ENCODE data around the gene ALDH1A1.
"Not testable (repeated sequence)": the region's sequence is repeated elsewhere in the genome, so short reads cannot be mapped to it uniquely, and the experiment has no call there.

ALDH1A1 gene

GRCh38 chr9:72895122-72895521, 57.7 kb downstream of the ALDH1A1 start:
- no peak for DNase-seq (ENCODE audit: low spot score)

DNA sequence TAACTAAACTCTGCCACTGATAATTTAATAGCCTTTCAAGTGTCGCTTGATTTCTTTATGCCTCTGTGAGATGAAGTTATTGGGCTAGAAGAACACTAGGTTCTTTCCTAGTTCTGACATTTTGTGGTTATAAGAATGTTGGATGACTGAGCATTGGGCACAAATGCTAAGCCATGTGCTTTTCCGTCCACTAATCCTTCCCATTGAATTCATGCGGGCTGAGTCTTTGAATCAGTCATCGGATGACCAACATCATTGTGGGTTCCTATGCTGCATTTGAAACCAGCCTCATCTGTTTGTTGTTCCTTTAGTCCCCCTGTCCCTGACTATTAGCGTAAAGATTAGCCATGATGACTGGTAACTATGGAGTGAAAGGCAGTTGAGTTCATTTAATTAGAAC, 58.5 kb downstream of the ALDH1A1 start:
- DNase-seq (ENCODE audit: low spot score) = no peak

DNA sequence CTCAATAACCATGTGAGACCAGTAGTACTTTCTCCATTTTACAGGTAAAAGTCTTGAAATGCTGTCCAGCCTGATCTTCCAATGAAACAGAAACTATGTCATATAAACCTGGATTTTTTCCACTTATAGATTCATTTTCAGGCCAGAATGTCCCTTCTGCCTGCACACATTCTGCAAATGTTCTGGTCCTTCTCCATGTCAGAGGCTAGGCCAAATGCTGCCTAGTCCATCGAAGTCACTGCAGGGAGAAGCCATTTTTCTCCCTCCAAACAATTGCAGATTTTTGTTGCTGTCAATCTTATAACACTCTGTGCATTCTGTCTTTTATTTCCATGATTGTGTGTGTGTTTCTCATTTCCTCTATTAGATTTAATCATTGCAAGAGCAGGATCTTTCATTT, 59.4 kb downstream of the ALDH1A1 start:
- no peak for DNase-seq (ENCODE audit: low spot score)

DNA sequence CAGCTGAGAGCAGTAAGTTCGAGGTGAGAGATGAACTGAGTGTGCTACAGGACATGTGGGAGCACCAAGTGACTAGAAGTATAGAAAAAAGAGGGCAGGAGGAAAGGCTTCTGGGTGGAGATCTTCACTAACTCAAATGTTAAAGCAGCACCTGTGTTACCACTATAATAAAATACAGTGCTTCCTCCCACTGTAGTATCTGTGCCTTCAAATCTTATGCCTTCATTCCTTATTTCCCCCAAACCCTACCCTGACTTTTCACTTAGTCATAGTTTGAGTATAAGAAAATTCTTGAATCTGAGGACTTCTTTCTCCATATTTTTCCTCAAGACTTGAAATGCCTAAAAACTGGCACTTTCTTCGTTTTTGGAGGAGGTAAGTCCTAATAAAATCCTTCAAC, 61.8 kb downstream of the ALDH1A1 start:
- no peak for DNase-seq (ENCODE audit: low spot score)

DNA sequence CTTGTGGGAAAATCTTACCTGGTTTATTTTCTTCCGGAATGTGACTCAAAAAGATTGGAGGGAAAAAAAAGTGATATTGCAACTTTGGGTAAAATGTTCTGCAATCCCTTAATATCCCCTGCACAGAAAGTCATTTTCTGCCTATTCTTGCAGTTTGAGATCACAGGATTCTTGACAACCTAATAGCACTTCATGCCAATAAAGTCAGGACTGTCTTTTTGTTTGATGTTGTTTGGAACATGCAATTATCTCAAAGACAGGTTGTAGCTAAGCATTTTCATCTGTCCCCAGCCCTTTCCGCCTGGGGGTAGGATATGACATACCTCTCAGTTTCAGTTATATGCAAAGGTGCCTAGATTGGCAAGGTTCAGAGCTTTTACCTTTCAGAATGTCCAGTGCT, 63.9 kb downstream of the ALDH1A1 start:
- no peak for DNase-seq (ENCODE audit: low spot score)

DNA sequence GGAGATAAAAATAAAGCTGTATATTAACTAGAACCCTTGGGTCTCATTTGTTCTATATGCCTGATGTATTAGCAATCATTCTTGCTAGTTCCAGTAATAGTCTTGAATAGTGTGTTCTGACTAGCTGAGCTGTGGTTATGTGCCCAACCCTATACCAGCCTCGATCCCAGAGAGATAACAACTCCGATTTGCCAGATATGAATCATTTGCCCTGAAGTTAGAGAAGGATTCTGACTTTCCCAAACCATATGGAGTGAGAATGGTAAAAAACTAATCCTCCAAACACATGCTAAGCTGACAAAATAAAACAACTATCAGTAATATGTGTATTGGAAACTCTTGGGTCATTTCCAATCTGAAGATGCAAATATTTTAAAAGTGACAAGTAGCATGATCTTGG, 64.8 kb downstream of the ALDH1A1 start:
- no peak for DNase-seq (ENCODE audit: low spot score)

DNA sequence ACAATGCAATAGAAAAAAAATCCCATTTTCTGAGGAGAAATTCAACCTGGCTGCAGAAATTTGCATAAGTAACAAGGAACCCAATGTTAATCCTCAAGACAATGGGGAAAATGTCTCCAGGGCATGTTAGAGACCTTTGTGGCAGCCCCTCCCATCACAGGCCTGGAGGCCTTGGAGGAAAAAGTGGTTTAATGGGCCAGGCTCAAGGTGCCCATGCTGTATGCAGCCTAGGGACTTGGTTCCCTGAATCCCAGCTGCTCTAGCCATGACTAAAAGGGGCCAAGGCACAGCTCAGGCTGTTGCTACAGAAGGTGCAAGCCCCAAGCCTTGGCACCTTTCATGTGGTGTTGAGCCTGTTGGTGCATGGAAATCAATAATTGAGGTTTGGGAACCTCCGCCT, 66.5 kb downstream of the ALDH1A1 start:
- DNase-seq (ENCODE audit: low spot score) = no peak

- DNase-seq (ENCODE audit: low spot score) = no peak
These were observed 68.3 kb downstream of the ALDH1A1 start for GRCh38 chr9:72884508-72884907.

GRCh38 chr9:72883875-72884274, 69.0 kb downstream of the ALDH1A1 start:
- DNase-seq (ENCODE audit: low spot score) = no peak

DNA sequence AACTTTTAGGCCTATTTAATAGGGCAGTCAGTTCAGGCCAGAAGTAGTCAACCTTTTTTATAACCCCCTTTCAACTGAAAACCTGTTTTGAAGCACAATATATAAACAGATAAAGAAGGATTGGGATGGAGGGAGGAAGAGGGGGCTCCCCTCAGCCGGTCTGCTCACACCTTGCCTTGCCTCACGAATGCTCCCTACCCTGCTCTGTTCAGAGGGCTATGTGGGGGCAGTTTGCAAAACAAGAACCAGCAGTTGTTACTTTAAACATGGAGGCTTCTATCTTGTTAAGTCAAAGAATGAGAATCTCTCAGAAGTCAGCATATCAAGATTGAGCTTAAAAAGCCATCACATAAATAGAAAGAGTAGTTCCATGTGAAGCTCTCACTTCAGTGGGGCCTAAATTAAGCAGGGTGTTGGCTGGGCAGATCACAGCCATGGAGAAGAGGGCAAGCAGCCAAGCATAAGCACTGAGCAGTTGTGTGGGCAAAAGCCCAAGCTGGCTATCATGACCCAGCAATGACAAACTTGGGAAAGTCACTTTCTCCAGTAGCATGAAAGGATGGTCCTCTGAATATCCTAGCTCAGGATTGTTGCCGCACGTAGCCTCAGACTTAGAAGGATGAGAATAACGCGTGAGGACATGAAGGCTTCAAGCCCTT, 70.6 kb downstream of the ALDH1A1 start:
- no peak for DNase-seq (ENCODE audit: low spot score)

GRCh38 chr9:72880821-72881220, 72.0 kb downstream of the ALDH1A1 start:
- no peak for DNase-seq (ENCODE audit: low spot score)

- no peak for DNase-seq (ENCODE audit: low spot score)
These were observed 77.6 kb downstream of the ALDH1A1 start for GRCh38 chr9:72875221-72875620.

GRCh38 chr9:72874344-72874743, 78.5 kb downstream of the ALDH1A1 start:
- DNase-seq (ENCODE audit: low spot score) = no peak

DNA sequence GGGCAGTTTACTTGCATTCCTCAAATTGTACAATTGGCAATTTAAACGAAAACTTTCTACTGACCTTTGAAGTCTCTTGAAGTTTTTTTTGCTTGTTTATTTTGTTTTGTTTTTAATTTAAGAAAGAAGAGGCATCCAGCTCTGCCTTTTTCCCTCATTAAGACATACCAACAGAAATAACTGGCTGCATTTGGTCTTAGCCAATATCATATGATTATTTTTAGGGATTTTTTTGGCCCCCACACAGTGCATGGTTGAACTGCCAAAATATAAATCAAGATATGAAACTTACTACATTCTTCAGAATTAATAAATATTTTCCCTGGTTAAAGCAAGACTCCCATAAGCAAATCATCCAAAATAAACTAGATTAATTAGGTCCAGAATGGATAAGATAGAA, 79.4 kb downstream of the ALDH1A1 start:
- no peak for DNase-seq (ENCODE audit: low spot score)

GRCh38 chr9:72872718-72873117, 80.1 kb downstream of the ALDH1A1 start:
- no peak for DNase-seq (ENCODE audit: low spot score)

GRCh38 chr9:72871685-72872084, 81.2 kb downstream of the ALDH1A1 start:
- DNase-seq (ENCODE audit: low spot score) = no peak

DNA sequence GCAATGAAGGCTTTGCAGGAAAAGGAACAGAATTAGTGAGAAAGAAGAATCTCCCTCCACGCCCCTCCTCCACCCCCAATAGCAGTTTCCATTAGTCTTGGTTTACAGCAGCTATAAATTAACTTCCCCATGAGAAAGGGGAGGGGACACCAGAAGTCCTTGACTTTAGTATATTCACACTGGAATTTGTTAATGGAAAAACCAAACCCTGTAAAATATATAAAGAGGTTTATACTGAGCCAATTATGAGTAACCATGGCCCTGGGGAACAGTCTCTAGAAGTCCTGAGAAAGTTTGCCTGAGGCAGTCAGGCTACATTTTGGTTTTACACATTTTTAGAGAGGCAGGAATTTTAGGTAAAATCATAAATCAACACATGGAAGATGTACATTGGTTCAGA, 88.5 kb downstream of the ALDH1A1 start:
- no peak for DNase-seq (ENCODE audit: low spot score)

- no peak for DNase-seq (ENCODE audit: low spot score)
These were observed 89.3 kb downstream of the ALDH1A1 start for GRCh38 chr9:72863456-72864094.

DNA sequence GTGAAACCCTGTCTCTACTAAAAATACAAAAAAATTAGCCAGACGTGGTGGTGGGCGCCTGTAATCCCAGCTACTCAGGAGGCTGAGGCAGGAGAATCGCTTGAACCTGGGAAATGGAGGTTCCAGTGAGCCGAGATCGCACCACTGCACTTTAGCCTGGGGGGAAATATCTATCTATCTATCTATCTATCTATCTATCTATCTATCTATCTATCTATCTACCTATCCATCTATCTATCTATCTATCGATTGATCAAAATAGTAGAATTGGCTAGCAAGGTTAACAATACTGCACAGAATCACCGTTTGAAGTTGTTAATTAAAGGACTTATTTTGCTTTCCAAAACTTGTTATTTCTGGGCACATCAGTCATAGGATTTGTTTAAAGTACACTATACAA, 90.1 kb downstream of the ALDH1A1 start:
- not testable (repeated sequence) for DNase-seq (ENCODE audit: low spot score)

DNA sequence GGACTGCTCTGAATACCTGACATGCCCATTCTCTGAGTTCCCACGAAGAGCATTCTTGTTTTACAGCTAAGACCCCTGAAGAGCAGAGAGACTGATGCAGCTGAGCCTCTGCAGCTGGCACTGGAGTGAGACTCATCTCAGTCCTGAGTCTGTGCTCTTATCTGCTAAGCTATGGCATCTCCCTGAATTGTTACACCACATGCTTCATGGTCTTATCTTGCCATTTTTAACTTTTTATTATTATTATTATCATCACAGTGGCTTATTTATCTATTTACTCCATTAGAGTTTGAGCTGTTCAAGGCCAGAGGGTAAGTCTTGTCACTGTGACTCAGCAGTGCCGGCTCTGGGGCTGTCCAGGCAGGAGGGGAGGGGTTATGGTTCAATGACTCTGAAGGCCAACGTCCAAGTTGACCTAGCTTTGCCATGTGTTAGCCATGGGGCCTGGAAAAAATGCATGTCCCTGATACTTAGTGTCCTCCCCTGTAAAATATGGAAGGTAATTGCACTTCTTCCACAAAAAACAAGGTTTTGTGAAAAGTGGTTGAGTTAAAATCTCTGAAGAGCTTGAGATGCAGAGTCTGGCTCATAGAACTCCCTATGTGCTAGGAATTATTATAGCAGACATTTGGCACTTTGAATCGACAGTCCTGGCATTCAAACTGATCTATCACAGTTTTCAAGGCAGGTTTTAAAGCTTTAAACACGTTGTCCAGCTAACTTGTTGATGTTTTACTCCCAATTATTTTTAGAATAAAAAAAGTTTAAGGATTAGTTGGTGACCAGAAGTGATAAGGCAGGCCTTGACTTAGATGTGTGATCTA, 94.6 kb downstream of the ALDH1A1 start:
- no peak for DNase-seq (ENCODE audit: low spot score)

DNA sequence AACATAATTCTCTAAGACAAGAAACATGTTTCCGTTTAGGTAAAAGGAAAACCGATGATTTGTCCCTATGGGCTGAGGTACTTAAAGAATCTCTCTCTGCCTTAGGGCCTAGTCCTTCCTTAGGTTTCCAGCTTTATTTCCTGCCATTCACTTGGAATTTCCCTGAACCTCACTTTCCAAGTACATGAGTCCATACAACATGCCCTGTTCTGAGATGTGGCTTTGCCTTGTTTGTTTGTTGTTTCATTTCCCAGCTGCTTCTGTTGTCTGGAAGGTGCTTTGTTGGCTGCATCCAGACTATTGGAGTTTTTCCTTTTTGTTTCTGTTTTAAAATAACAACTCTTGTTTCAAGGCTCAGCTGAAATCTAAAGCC, 95.2 kb downstream of the ALDH1A1 start:
- DNase-seq (ENCODE audit: low spot score) = no peak

DNA sequence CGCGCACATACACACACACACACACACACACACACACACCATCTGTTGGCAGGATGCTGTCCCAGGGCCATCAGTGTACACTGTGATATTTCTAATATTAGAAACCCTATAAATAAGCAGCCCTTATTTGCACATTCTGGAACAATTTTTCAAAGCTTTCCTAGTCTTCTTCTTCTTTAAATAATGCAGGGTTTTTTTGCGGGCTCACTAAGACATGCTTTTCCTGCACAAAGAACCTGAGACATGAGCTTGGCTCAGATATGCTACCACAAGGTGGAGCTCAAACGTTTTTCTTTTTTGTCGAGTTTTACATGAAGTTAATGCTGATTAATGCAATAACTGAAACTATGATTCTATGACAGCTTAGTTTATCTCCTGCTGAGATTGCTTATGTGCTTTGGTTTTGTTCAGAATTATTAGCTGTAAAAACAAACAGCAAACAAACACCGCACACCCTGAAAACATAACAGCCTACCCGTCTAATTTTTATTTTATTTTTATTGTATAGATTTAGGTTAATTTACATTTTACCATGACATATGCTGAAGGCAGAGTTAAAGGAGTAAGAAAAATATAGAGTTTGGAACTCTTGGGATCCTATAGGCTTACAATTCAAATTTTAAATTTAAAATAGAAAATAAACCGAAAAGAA, 95.8 kb downstream of the ALDH1A1 start:
- DNase-seq (ENCODE audit: low spot score) = peak; percentile 55

Data from D341Med (cell line).